ENCODE data around the gene FAM110A. TPM values are rescaled to one million over a fixed set of nuclear protein-coding genes. Genes with fewer than 3 reads are reported as not detected.

The FAM110A gene
- total and polyA plus RNA-seq, 2 of the 8 experiments (the other 6 are each of a cell fraction or from before 2014, with no cell fraction given): 10.1 to 10.9 TPM

GRCh38 chr20:841568-842546 lies 8.3 kb downstream of the FAM110A start (continued):
- TF ChIP-seq CTCF (IDR thresholded peaks at IDR 0.05; ENCODE audit: control extremely low read depth in 1 of 3, insufficient read depth in 1 of 3, low read depth in 1 of 3, low read length in 3 of 3): peak in 1 of 3 experiments; percentile 21; a peak in 1 of 4 replicates
- no peak for TF ChIP-seq KDM1A (IDR thresholded peaks at IDR 0.05; ENCODE audit: borderline replicate concordance, low read length)
